ENCODE data around the gene CNPPD1.
"Not testable (repeated sequence)": the region's sequence is repeated elsewhere in the genome, so short reads cannot be mapped to it uniquely, and the experiment has no call there.

Gene CNPPD1

GRCh38 chr2:219207884-219208740 lies 31.4 kb upstream of the CNPPD1 start:
- DNase-seq (ENCODE audit: low read depth), result no peak

GRCh38 chr2:219207134-219207883 lies 30.6 kb upstream of the CNPPD1 start:
- DNase-seq (ENCODE audit: low read depth), result no peak

- DNase-seq (ENCODE audit: low read depth), result peak; percentile 87
Observed at GRCh38 chr2:219206328-219207133, 29.8 kb upstream of the CNPPD1 start, which contains the start of gene ZFAND2B. ZFAND2B (plus strand) TSS chr2:219206782; CDS start chr2:219206988, 206 bp downstream.

- no peak for DNase-seq (ENCODE audit: low read depth)
Observed at GRCh38 chr2:219205981-219206327, 29.2 kb upstream of the CNPPD1 start.

- DNase-seq (ENCODE audit: low read depth), result no peak
Observed at GRCh38 chr2:219205165-219205538, 28.4 kb upstream of the CNPPD1 start.

- DNase-seq (ENCODE audit: low read depth), result no peak
Observed at GRCh38 chr2:219204425-219205164, 27.9 kb upstream of the CNPPD1 start.

- DNase-seq (ENCODE audit: low read depth), result not testable (repeated sequence)
Observed at GRCh38 chr2:219201331-219201730, 24.6 kb upstream of the CNPPD1 start.

GRCh38 chr2:219200502-219201326 lies 24.0 kb upstream of the CNPPD1 start:
- DNase-seq (ENCODE audit: low read depth), result not testable (repeated sequence)

- no peak for DNase-seq (ENCODE audit: low read depth)
Observed at GRCh38 chr2:219199470-219200211, 22.9 kb upstream of the CNPPD1 start.

GRCh38 chr2:219198974-219199373 lies 22.2 kb upstream of the CNPPD1 start:
- no peak for DNase-seq (ENCODE audit: low read depth)

GRCh38 chr2:219197388-219197787 lies 20.7 kb upstream of the CNPPD1 start:
- DNase-seq (ENCODE audit: low read depth), result no peak

- no peak for DNase-seq (ENCODE audit: low read depth)
Observed at GRCh38 chr2:219186754-219187456, 10.2 kb upstream of the CNPPD1 start.

- DNase-seq (ENCODE audit: low read depth), result no peak
Observed at GRCh38 chr2:219184121-219184520, 7.4 kb upstream of the CNPPD1 start.

GRCh38 chr2:219183151-219183772 lies 6.5 kb upstream of the CNPPD1 start:
- no peak for DNase-seq (ENCODE audit: low read depth)

- no peak for DNase-seq (ENCODE audit: low read depth)
Observed at GRCh38 chr2:219182331-219183150, 5.8 kb upstream of the CNPPD1 start.

- DNase-seq (ENCODE audit: low read depth), result no peak
Observed at GRCh38 chr2:219181531-219181930, 4.8 kb upstream of the CNPPD1 start.

- no peak for DNase-seq (ENCODE audit: low read depth)
Observed at GRCh38 chr2:219180961-219181360, 4.2 kb upstream of the CNPPD1 start.

Data from stimulated activated CD8-positive, alpha-beta memory T cell treated with anti-CD3 and anti-CD28 coated beads, Interleukin-7, amount 100 ng/mL, for 24 hours (primary cell).